K562 (cell line): ENCODE data around the gene CD70. TPM values are rescaled to one million over a fixed set of nuclear protein-coding genes. Genes with fewer than 3 reads are reported as not detected.

ENCODE experiments used
- ARID1B ChIP-seq: fragments of 450-650 bp; IDR thresholded peaks from 2 replicates; pipeline ENCODE4 v1.6.1; 2016; ENCODE audit warnings: antibody characterized with exemption, mild to moderate bottlenecking, inconsistent platforms
- ATF1 ChIP-seq, 2 experiments: fragments of 450-650 bp in 1 of 2; IDR thresholded peaks; 2 replicates each; pipeline ENCODE4 v1.6.1; 2016; ENCODE audit warnings: missing compliant biosample characterization in 1 of 2, missing genetic modification characterization in 1 of 2
- CC2D1A ChIP-seq: fragments of 450-650 bp; IDR thresholded peaks from 2 replicates; pipeline ENCODE4 v1.6.1; 2017; ENCODE audit warnings: mild to moderate bottlenecking
- MAZ ChIP-seq, 2 experiments: fragments of 450-650 bp in 1 of 2; sonication (generic) in 1 of 2; formaldehyde crosslinking; IDR thresholded peaks in 1 of 2; conservative IDR thresholded peaks in 1 of 2; 2 replicates each; pipeline versions ENCODE4 v1.4.0 to v1.5.0; 2020; ENCODE audit warnings: mild to moderate bottlenecking in 1 of 2, missing genetic modification reagents in 1 of 2
- MEF2D ChIP-seq: conservative IDR thresholded peaks from 2 replicates; pipeline ENCODE4 v1.6.1; 2016; ENCODE audit warnings: low read depth, missing genetic modification characterization, missing compliant biosample characterization
- MIER1 ChIP-seq: fragments of 450-650 bp; IDR thresholded peaks from 2 replicates; pipeline ENCODE4 v1.6.1; 2016; ENCODE audit warnings: antibody characterized with exemption, mild to moderate bottlenecking, low read depth
- MTA1 ChIP-seq: fragments of 450-650 bp; IDR thresholded peaks from 2 replicates; pipeline ENCODE4 v1.6.1; 2017; ENCODE audit warnings: borderline replicate concordance
- POLR2H ChIP-seq: IDR thresholded peaks from 2 replicates; pipeline ENCODE4 v1.6.1; 2016; ENCODE audit warnings: missing genetic modification characterization, low read depth, mild to moderate bottlenecking, control low read depth, missing compliant biosample characterization, moderate library complexity
- RBFOX2 ChIP-seq: fragments of 200-400 bp; formaldehyde crosslinking; IDR thresholded peaks from 2 replicates; pipeline ENCODE4 v1.6.1; 2017; ENCODE audit warnings: low read depth, mild to moderate bottlenecking, low read length, moderate library complexity
- SMARCA4 ChIP-seq: fragments of 450-650 bp; IDR thresholded peaks from 2 replicates; pipeline ENCODE4 v1.6.1; 2016
- TCF7 ChIP-seq: sonication (generic); IDR thresholded peaks from 2 replicates; pipeline ENCODE4 v1.6.1; 2016; ENCODE audit warnings: antibody characterized with exemption, borderline replicate concordance
- ZFP30 ChIP-seq: fragments of 250-450 bp; sonication (Bioruptor Pico); IDR thresholded peaks from 2 replicates; pipeline ENCODE4 v1.8.0; 2022; ENCODE audit warnings: moderate library complexity, mild to moderate bottlenecking, inconsistent platforms, borderline replicate concordance
- ZNF324 ChIP-seq: fragments of 250-450 bp; sonication (Bioruptor Pico); IDR thresholded peaks from 2 replicates; pipeline ENCODE4 v1.4.0; 2020; ENCODE audit warnings: mild to moderate bottlenecking
- polyA plus RNA-seq, 8 experiments: library from polyadenylated mRNA; depleted of rRNA in 4 of 8; stranded (reverse) in 5 of 8; unstranded in 3 of 8; fragments of >200 nt; fragmentation: Nextera tagmentation in 2 of 8; fragmentation: Illumina TruSeq in 1 of 8; extraction: Ambion mirVana in 2 of 8; extraction: Trizol in 1 of 8; gene quantifications; 2 replicates each; pipeline versions ENCODE4 v1.2.1 to v1.2.3, GENCODE V29; 2011 to 2014; ENCODE audit warnings: inconsistent platforms in 1 of 8, missing spikeins in 1 of 8
- total RNA-seq, 7 experiments: library from RNA; depleted of rRNA in 6 of 7; stranded (reverse); fragments of >200 nt in 6 of 7; fragmentation: Illumina TruSeq in 2 of 7; extraction: Trizol in 2 of 7; gene quantifications; 2 replicates each; pipeline versions ENCODE4 v1.2.1 to v1.2.3, GENCODE V29; 2011 to 2021; ENCODE audit warnings: low replicate concordance in 1 of 7
- TF ChIP-seq, protein P1 (sequence below), 2 experiments: fragments of 450-650 bp in 1 of 2; sonication (generic) in 1 of 2; formaldehyde crosslinking in 1 of 2; IDR thresholded peaks in 1 of 2; conservative IDR thresholded peaks in 1 of 2; 2 replicates each; pipeline versions ENCODE4 v1.6.1 to v1.8.1; 2016 to 2023; ENCODE audit warnings: mild to moderate bottlenecking in 2 of 2, moderate library complexity in 2 of 2, inconsistent platforms in 1 of 2, missing genetic modification reagents in 1 of 2
- TF ChIP-seq, protein P2 (sequence below), 2 experiments: IDR thresholded peaks in 1 of 2; conservative IDR thresholded peaks in 1 of 2; 2 replicates each; pipeline ENCODE4 v1.6.1; 2016; ENCODE audit warnings: low read depth in 2 of 2, mild to moderate bottlenecking in 1 of 2, missing compliant biosample characterization in 1 of 2, missing genetic modification characterization in 1 of 2, moderate library complexity in 1 of 2
- TF ChIP-seq, protein P3 (sequence below): fragments of 450-650 bp; formaldehyde crosslinking; IDR thresholded peaks from 2 replicates; pipeline ENCODE4 v1.4.0; 2022; ENCODE audit warnings: missing genetic modification characterization
- TF ChIP-seq, protein P4 (sequence below): fragments of 450-650 bp; IDR thresholded peaks from 2 replicates; pipeline ENCODE4 v1.6.1; 2018; ENCODE audit not compliant: partially characterized antibody

Gene CD70
- total and polyA plus RNA-seq, 9 of the 15 experiments (the other 6 are each of a cell fraction or from before 2014, with no cell fraction given): 0.06 to 0.58 (median 0.33) TPM; not detected in 4

DNA sequence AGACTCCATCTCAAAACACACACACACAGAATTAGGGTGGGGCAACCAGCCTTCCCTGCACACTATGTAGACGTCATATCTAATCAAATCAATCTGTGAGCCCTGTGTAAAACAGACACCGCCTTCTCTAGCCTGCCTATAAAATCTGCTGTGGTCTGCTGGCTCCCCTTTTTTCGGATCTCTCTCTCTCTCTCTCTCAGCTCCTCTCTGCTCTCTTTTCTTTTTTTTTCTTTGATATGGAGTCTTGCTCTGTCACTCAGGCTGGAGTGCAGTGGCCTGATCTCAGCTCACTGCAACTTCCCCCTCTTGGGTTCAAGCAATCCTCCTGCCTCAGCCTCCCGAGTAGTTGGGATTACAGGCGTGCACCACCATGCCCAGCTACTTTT, 11.8 kb upstream of the CD70 start (continued):
- TF ChIP-seq ATF1 (CRISPR knock-in tag; IDR thresholded peaks at IDR 0.05) (no peak), ATF1 (tag; IDR thresholded peaks at IDR 0.05) (peak; percentile 74), SMARCA4 (peak; percentile 38; the same call in 1 of the 2 replicates), MIER1 (peak; percentile 39; the same call in 1 of the 2 replicates), MAZ (CRISPR knock-in tag; conservative IDR thresholded peaks at IDR 0.05 in 1 of 2, IDR thresholded peaks at IDR 0.05 in 1 of 2) (0 out of 4 replicates have a peak, but pooled peaks of 1 of the 2 experiments have one; percentile 6), RBFOX2 (peak; percentile 62), POLR2H (tag) (peak; percentile 51), MTA1 (peak; percentile 9; the same call in 1 of the 2 replicates), ZFP30 (CRISPR knock-in tag) (no peak), CC2D1A (0 out of 2 replicates have a peak, but pooled peaks have one; percentile 13), ZNF324 (CRISPR knock-in tag) (no peak), TCF7 (no peak), MEF2D (0 out of 2 replicates have a peak, but pooled peaks have one; percentile 4), ARID1B (peak; percentile 61; the same call in 1 of the 2 replicates)
- TF ChIP-seq, protein P1, sequence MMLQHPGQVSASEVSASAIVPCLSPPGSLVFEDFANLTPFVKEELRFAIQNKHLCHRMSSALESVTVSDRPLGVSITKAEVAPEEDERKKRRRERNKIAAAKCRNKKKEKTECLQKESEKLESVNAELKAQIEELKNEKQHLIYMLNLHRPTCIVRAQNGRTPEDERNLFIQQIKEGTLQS (IDR thresholded peaks at IDR 0.05): peak; percentile 24
- TF ChIP-seq, protein P1 (CRISPR knock-in tag; conservative IDR thresholded peaks at IDR 0.05): no peak
- TF ChIP-seq, protein P2, sequence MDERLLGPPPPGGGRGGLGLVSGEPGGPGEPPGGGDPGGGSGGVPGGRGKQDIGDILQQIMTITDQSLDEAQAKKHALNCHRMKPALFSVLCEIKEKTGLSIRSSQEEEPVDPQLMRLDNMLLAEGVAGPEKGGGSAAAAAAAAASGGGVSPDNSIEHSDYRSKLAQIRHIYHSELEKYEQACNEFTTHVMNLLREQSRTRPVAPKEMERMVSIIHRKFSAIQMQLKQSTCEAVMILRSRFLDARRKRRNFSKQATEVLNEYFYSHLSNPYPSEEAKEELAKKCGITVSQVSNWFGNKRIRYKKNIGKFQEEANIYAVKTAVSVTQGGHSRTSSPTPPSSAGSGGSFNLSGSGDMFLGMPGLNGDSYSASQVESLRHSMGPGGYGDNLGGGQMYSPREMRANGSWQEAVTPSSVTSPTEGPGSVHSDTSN (CRISPR knock-in tag; IDR thresholded peaks at IDR 0.05; ENCODE audit: low read depth): no peak
- TF ChIP-seq, protein P2 (tag; conservative IDR thresholded peaks at IDR 0.05; ENCODE audit: low read depth): peak; percentile 68
- TF ChIP-seq, protein P3, sequence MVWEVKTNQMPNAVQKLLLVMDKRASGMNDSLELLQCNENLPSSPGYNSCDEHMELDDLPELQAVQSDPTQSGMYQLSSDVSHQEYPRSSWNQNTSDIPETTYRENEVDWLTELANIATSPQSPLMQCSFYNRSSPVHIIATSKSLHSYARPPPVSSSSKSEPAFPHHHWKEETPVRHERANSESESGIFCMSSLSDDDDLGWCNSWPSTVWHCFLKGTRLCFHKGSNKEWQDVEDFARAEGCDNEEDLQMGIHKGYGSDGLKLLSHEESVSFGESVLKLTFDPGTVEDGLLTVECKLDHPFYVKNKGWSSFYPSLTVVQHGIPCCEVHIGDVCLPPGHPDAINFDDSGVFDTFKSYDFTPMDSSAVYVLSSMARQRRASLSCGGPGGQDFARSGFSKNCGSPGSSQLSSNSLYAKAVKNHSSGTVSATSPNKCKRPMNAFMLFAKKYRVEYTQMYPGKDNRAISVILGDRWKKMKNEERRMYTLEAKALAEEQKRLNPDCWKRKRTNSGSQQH (CRISPR knock-in tag): peak; percentile 19; the same call in 1 of the 2 replicates
- TF ChIP-seq, protein P4, sequence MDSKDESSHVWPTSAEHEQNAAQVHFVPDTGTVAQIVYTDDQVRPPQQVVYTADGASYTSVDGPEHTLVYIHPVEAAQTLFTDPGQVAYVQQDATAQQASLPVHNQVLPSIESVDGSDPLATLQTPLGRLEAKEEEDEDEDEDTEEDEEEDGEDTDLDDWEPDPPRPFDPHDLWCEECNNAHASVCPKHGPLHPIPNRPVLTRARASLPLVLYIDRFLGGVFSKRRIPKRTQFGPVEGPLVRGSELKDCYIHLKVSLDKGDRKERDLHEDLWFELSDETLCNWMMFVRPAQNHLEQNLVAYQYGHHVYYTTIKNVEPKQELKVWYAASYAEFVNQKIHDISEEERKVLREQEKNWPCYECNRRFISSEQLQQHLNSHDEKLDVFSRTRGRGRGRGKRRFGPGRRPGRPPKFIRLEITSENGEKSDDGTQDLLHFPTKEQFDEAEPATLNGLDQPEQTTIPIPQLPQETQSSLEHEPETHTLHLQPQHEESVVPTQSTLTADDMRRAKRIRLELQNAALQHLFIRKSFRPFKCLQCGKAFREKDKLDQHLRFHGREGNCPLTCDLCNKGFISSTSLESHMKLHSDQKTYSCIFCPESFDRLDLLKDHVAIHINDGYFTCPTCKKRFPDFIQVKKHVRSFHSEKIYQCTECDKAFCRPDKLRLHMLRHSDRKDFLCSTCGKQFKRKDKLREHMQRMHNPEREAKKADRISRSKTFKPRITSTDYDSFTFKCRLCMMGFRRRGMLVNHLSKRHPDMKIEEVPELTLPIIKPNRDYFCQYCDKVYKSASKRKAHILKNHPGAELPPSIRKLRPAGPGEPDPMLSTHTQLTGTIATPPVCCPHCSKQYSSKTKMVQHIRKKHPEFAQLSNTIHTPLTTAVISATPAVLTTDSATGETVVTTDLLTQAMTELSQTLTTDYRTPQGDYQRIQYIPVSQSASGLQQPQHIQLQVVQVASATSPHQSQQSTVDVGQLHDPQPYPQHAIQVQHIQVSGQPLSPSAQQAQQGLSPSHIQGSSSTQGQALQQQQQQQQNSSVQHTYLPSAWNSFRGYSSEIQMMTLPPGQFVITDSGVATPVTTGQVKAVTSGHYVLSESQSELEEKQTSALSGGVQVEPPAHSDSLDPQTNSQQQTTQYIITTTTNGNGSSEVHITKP: peak; percentile 83
